ENCODE data around the gene TBC1D8.

The TBC1D8 gene

DNA sequence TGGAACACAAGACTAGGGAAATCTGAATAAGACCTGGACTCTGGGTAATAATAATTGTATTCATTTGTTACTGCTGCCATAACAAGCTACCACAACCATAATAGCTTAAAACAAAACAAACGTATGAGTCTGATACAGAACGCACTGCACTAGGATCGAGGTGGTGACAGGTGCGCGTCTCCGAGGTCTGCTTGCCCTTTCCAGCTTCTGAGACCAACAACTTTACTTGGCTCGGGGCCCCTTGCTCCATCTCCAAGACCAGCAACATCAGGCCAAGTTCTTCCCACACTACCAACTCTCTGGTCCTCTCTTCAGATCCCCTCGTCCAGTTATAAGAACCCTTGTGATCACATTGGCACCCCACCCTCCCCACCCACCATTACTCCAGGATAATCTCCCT lies 42.8 kb downstream of the TBC1D8 start:
- Histone ChIP-seq H3K4me2 (ENCODE audit: low read length) (no peak overlapping the region), H4K20me1 (ENCODE audit: control insufficient read depth, insufficient read depth, low read depth, low read length) (no peaks in the 10 kb centered on the region), H3K9me3 (ENCODE audit: control insufficient read depth, insufficient read depth, low read length) (no peaks in the 10 kb centered on the region), H3K36me3 (ENCODE audit: control insufficient read depth, low read length) (no peaks in the 10 kb centered on the region), H3K27ac (ENCODE audit: low read depth, low read length) (no peak overlapping the region), H3K27me3 (ENCODE audit: control insufficient read depth, low read length) (peaks cover 5% of the 10 kb centered on the region; the same call in 1 of the 2 replicates), H3K4me1 (ENCODE audit: control insufficient read depth, low read length) (no peaks in the 10 kb centered on the region), H3F3A (ENCODE audit: control insufficient read depth, insufficient read depth) (no peaks in the 10 kb centered on the region), H3K4me3 (ENCODE audit: low read length) (no peak overlapping the region), H3K9me2 (replicated peaks; ENCODE audit: control insufficient read depth, low read length) (no peaks in the 10 kb centered on the region), H3K79me2 (ENCODE audit: control insufficient read depth, low read length) (no peaks in the 10 kb centered on the region)
- no peak for TF ChIP-seq CTCF (IDR thresholded peaks at IDR 0.05; ENCODE audit: low read depth, low read length, poor library complexity, severe bottlenecking)
- TF ChIP-seq EZH2phosphoT487 (IDR thresholded peaks at IDR 0.05; ENCODE audit: borderline replicate concordance, low read length): no peak

GRCh38 chr2:101107241-101107640 lies 43.9 kb downstream of the TBC1D8 start:
- Histone ChIP-seq H3K4me1 (ENCODE audit: control insufficient read depth, low read length) (no peaks in the 10 kb centered on the region), H3K79me2 (ENCODE audit: control insufficient read depth, low read length) (no peaks in the 10 kb centered on the region), H3K9me2 (replicated peaks; ENCODE audit: control insufficient read depth, low read length) (no peaks in the 10 kb centered on the region), H3F3A (ENCODE audit: control insufficient read depth, insufficient read depth) (no peaks in the 10 kb centered on the region), H3K27me3 (ENCODE audit: control insufficient read depth, low read length) (no peaks in the 10 kb centered on the region), H4K20me1 (ENCODE audit: control insufficient read depth, insufficient read depth, low read depth, low read length) (no peaks in the 10 kb centered on the region), H3K27ac (ENCODE audit: low read depth, low read length) (no peak overlapping the region), H3K4me3 (ENCODE audit: low read length) (no peak overlapping the region), H3K4me2 (ENCODE audit: low read length) (no peak overlapping the region), H3K9me3 (ENCODE audit: control insufficient read depth, insufficient read depth, low read length) (no peaks in the 10 kb centered on the region), H3K36me3 (ENCODE audit: control insufficient read depth, low read length) (no peaks in the 10 kb centered on the region)
- TF ChIP-seq EZH2phosphoT487 (IDR thresholded peaks at IDR 0.05; ENCODE audit: borderline replicate concordance, low read length) (no peak), CTCF (IDR thresholded peaks at IDR 0.05; ENCODE audit: low read depth, low read length, poor library complexity, severe bottlenecking) (no peak)

GRCh38 chr2:101106453-101107181 lies 44.6 kb downstream of the TBC1D8 start:
- Histone ChIP-seq H3K4me2 (ENCODE audit: low read length) (no peak overlapping the region), H3K4me3 (ENCODE audit: low read length) (no peak overlapping the region), H3F3A (ENCODE audit: control insufficient read depth, insufficient read depth) (no peaks in the 10 kb centered on the region), H3K4me1 (ENCODE audit: control insufficient read depth, low read length) (no peaks in the 10 kb centered on the region), H3K9me3 (ENCODE audit: control insufficient read depth, insufficient read depth, low read length) (no peaks in the 10 kb centered on the region), H3K36me3 (ENCODE audit: control insufficient read depth, low read length) (no peaks in the 10 kb centered on the region), H3K79me2 (ENCODE audit: control insufficient read depth, low read length) (no peaks in the 10 kb centered on the region), H3K27ac (ENCODE audit: low read depth, low read length) (no peak overlapping the region), H3K9me2 (replicated peaks; ENCODE audit: control insufficient read depth, low read length) (no peaks in the 10 kb centered on the region), H4K20me1 (ENCODE audit: control insufficient read depth, insufficient read depth, low read depth, low read length) (no peaks in the 10 kb centered on the region), H3K27me3 (ENCODE audit: control insufficient read depth, low read length) (no peaks in the 10 kb centered on the region)
- TF ChIP-seq CTCF (IDR thresholded peaks at IDR 0.05; ENCODE audit: low read depth, low read length, poor library complexity, severe bottlenecking) (no peak), EZH2phosphoT487 (IDR thresholded peaks at IDR 0.05; ENCODE audit: borderline replicate concordance, low read length) (no peak)

Measured in DOHH2 (cell line).